GM15510 (cell line): ENCODE data around the gene SMAD7.

ENCODE experiments used
- POLR2A ChIP-seq: IDR thresholded peaks from 3 replicates; pipeline ENCODE4 v1.6.1; 2011; ENCODE audit warnings: borderline replicate concordance; ENCODE audit not compliant: insufficient read length; ENCODE audit errors: extremely low read depth

The SMAD7 gene

GRCh38 chr18:48959921-48960920, 9.5 kb upstream of the SMAD7 start:
- no peak for TF ChIP-seq POLR2A

- no peak for TF ChIP-seq POLR2A
Measured at GRCh38 chr18:48959551-48959920, 8.8 kb upstream of the SMAD7 start.

DNA sequence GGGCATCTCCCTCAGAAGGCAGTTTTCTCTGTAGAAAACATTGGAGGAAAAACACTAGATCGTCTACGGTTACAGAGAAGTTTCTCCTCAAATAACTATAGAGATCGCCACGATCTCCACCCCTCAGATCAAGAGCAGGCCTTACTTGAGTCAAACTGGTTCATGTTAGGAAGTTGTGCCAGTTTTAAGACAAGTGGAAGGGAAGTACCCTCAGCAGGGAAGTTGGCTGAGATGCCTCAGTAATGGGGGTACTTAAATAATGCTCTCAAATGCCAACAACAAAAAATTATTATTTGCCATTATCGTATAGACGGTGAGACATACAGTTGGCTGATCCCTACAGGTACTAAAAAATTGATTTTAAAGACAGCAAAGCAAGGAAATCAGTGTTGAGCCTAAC, 8.2 kb upstream of the SMAD7 start:
- no peak for TF ChIP-seq POLR2A

- no peak for TF ChIP-seq POLR2A
Measured at GRCh38 chr18:48957616-48958015, 6.9 kb upstream of the SMAD7 start.

DNA sequence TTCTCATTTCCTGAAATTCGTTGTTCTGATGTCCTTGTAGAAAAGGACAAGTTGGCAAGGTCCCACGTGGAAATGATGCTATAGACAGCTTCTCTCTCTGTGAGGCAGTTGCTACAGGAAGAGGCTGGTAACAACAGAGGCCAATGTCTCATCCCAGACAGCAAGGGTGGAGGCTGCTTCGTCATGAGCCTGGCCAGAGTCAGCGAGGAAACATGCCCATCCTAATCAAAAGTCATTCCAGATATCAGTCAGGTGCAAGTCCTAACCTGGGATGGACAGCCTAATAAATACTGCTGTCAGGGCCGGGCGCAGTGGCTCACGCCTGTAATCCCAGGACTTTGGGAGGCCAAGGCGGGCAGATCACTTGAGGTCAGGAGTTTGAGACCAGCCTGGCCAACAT, 6.4 kb upstream of the SMAD7 start:
- no peak for TF ChIP-seq POLR2A

DNA sequence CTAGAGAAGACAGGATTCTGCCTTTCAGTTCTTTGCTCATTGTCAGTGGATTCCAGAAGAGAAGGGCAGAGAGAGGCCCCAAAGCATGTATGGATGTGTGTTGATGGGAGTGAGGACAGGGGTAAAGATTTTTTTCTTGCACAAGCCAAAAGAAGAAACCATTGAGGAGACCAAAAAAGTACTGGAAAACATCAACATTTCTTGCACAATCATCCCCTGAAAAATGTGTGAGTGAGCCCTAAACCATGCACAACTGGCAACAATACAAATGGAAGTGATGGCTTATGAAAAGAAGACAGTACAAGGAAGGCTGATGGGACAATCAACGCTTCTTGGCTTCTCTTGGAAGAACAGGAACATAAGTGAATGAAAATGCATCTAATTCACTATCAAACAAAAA, 5.6 kb upstream of the SMAD7 start:
- TF ChIP-seq POLR2A: no peak

- no peak for TF ChIP-seq POLR2A
Measured at GRCh38 chr18:48955830-48956261, 5.1 kb upstream of the SMAD7 start.

DNA sequence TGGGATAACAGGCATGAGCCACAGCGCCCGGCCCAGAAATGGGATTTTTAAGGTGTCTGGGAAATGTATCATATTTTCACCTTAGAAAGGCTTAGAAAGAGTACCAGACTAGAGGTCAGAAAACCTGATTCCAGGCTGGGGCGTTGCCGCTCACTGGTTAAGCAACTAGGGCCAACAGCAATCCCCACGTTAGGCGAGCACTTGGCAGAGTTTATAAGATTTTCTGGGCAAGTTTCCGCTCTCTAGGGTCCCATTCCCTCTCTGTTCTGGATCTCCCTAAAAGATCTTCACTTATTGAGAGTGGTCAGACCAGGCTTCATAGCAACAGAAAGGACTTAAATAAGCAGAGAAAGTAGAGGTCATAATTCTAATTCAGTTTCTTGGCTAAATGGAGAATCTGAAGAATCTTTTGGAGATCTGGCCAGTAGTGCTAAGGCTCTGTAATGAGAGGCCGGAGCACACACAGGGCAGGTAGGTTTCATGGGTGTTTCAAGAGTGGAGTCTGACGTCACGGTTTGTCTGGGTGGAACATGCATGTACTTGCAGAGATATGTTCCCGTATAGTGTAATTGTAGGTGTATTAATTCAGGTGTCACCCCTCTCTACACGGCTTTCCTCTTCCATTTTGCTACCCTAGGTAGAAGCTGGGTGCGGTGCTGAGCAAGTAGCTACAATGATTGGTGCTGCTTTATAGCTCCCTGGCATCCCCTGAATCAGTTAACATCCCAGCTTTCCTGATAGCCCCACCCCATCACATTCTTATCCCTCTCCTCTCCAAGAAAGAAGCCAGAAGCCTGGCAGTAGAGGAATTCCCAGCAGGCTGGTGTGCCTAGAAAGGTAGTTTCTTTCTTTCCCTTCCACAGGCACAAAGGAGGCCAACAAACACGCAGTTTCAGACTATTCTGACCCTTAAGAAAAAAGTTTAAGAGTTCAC, 4.4 kb upstream of the SMAD7 start:
- no peak for TF ChIP-seq POLR2A

GRCh38 chr18:48953104-48953706, 2.4 kb upstream of the SMAD7 start:
- TF ChIP-seq POLR2A: no peak

DNA sequence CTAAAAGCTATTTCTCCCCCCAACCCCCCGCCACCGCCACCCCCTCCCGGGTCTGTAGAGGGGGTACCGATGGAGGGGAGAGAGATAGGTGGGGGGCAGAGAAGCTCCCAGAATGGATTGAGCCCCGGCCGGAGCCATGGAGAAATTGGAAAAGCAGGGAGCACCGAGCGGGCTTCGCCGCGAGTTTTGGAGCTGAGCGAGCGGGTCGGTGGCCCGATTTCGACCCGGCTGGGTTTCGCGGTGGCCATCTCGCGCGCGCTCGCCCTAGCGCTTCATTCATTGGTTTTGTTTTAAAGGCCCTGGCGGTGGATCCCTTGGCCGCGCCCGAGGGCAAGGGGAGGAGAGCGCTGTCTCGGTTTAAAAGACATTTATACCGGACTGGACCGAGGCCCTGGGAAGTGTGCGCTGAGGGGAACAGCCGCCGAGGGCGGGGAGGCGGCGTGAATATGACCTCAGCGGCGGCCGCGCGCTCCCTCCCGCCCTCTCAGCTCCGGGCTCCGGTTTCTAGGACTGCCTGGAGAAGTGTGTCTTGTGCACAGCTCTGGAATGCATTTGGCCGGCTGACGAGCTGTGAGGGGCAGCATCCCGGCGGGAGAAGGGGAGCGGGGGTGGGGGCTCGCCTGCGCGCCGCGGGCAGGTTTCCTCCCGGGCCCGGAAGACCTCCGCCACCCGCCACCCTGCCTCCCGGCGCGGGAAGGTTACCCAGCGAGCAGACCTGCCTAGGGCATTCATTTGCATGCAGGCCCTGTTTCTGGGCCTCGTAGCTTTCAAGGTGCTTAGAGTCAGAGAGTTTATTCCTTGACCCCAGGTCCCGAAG, 1.7 kb upstream of the SMAD7 start:
- TF ChIP-seq POLR2A: no peak

DNA sequence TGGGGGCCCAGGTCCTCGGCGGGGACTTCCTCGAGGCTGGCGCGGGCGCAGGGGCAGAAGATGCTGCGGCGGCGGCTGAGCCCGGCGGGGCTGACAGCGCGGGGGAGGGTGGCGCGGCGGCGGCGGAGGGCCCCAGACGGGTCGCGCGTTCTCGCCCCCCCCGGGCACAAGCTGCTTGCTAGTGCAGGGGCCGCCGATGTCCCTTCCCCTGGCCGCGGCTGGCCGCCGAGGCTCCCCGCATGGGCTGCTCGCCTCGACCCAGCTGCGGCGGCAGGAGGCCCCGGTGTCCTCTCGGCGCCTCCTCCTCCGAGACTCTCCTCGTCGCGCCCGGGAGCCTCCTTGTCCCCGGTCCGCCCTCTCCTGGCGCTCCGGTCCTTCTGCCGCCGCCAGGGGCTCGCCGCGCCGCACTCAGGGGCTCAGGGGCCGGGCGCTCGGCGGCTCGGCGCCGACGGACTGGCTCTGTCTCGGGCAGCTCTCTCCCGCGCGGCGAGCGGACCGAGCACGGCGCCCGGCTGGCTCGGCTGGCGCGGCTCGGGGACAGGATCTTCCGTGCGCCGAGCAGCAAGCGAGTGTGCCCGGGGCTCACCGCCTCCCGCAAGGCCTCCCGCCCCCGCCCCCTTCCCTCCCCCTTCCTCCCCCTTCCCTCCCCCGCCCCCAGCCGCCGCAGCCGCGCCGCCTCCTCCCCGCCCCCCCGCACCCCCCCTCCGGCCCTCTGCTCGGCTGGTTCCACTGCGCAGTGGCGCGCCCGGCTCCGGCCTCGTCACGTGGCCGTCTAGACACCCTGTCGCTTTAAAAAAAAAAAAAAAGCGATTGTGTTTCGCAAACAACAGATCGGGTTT, 902 bp upstream of the SMAD7 start:
- peak; percentile 82 for TF ChIP-seq POLR2A

DNA sequence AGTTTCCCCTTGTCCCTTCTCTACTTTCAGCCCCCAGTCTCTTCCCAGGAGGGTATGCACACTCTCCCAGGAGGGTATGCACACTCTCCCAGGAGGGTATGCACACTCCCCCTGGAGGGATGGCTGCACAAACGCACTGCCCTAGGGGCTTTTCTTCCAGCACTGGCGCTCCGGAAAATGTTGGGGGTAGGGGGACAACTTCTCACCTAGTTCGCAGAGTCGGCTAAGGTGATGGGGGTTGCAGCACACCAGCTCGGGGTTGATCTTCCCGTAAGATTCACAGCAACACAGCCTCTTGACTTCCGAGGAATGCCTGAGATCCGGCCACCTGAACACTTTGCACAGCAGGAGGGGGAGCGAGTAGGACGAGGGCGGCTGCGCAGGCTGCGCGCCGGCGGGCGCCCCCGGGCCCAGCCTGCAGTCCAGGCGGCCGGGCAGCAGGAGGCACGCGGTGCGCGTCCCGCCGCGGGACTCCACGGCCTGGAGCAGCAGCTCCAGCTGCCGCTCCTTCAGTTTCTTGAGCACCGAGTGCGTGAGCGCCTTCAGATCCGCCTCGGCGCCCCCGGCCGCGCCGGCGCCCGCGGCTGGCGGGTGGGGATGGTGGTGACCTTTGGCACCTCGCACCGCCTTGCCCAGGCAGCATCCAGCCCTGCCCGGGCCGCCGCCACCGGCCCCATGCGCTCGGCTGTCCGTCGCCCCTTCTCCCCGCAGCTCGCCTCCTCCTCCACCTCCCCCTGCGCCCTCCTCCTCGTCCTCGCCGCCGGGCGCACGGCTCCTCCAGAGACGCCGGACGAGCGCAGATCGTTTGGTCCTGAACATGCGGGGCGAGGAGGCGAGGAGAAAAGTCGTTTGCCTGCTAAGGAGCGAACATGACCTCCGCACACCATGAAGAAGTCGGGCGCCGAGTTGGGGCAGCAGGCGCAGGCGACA, 894 bp downstream of the SMAD7 start:
- peak; percentile 34 for TF ChIP-seq POLR2A
